GM12875 (cell line): Measurements from ENCODE around the gene ZNF292.

ENCODE experiments used
- H3K4me3 ChIP-seq: one replicate; pipeline ENCODE4 v1.5.1; 2011; ENCODE audit warnings: low read depth, low read length, control low read depth
- CTCF ChIP-seq: IDR thresholded peaks from 2 replicates; pipeline ENCODE4 v1.5.1; 2011; ENCODE audit warnings: low read depth, mild to moderate bottlenecking, control low read depth, inconsistent platforms, low read length, moderate library complexity, borderline replicate concordance; ENCODE audit not compliant: insufficient read depth

The ZNF292 gene

DNA sequence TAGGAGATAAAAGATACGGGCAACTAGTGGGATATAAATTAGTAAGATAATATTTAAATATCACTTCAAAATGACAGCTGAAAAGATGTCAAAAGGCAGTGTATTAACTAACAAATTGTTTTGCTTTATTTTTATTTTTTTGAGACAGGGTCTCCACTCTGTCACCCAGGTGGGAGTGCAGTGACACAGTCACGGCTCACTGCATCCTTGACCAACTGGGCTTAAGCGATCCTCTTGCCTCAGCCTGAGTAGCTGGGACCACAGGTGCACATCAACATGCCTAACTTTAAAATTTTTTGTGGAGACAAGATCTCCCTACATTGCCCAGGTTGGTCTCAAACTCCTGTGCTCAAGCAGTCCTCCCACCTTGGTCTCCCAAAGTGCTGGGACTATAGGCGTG lies 5.9 kb downstream of the ZNF292 start:
- TF ChIP-seq CTCF: no peak

GRCh38 chr6:87164004-87164403 lies 8.6 kb downstream of the ZNF292 start:
- TF ChIP-seq CTCF: no peak
- no peak overlapping the region for H3K4me3 ChIP-seq

More for the DNA sequence above, 5.9 kb downstream of the ZNF292 start:
- H3K4me3 ChIP-seq: no peak overlapping the region

GRCh38 chr6:87164506-87164905 lies 9.1 kb downstream of the ZNF292 start:
- no peak for TF ChIP-seq CTCF

DNA sequence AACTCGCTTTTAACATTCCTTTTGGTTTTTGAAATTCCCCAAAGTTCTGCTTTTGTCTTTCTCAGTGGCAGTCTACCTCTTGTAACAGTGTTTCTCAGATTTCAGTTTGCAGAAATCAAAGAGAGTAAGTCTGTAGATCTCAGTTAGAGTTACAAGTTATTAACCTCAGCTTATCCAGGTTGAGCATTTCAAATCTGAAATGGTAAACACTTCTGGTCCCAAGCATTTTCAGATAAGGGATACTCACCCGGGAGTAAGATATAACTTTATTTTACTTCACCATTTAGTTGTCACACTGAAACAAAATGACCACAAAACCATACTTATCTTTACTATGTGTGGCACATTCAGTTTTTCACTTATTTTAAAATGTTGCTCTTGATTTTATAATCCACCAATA lies 9.8 kb downstream of the ZNF292 start:
- H3K4me3 ChIP-seq: no peak overlapping the region

More at GRCh38 chr6:87164506-87164905, 9.1 kb downstream of the ZNF292 start:
- no peak overlapping the region for H3K4me3 ChIP-seq

DNA sequence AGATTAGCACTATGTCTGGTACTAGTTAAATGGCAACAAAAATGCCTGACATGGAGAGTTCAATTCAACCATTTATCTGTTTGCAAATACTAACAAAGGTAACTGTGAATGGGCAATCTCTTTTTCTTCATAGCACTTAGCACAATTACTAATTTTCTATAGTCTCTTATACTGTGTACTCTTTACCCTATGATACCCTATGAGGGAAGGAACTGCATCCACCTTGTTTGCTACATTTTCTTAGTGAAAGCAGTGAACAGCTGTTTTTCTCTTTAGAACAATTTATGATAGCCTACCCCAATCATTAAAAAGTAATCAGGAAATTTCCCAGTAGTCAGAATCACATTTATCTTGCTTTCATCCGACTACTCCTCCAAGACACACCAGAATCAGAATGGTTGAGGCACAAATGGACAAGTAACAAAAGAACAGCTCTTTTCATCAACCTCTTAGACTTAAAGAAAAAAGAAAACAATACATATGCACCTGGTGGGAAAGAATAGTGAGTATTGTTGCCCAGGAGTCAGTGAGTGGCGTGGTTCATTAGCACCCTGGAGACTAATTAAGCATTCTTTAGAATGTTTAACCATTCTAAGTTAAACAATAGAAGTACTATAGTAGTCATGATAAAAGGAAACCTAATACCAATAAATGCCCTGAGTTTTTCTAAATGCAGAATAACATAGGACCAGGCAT lies 16.7 kb downstream of the ZNF292 start:
- no peak for TF ChIP-seq CTCF
- H3K4me3 ChIP-seq: no peak overlapping the region

More for the DNA sequence above, 9.8 kb downstream of the ZNF292 start:
- no peak for TF ChIP-seq CTCF

DNA sequence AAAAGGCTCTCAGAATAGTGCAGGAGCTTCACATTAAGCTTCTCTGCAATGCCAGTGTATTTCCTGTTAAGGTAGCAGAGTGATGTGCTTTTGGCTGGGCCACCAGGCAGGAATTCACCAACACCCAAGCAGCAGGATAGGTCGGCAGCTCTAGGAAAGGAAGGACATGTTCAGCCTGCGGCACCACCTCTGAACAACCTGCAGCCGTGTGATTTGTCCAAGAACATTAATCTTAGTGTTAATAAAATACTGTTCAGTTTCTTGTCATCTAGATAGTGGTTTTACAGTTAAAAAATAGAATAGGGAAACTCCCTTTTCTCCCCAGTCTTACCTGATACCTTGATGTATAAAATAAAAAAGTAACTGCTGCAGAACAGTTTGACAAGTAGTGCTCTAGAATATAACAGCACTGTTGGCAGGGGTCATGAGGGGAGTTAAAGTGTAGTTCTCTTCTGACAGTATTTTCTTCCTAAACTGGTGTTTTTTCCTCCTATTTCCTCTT lies 18.8 kb downstream of the ZNF292 start:
- no peak overlapping the region for H3K4me3 ChIP-seq
- no peak for TF ChIP-seq CTCF

DNA sequence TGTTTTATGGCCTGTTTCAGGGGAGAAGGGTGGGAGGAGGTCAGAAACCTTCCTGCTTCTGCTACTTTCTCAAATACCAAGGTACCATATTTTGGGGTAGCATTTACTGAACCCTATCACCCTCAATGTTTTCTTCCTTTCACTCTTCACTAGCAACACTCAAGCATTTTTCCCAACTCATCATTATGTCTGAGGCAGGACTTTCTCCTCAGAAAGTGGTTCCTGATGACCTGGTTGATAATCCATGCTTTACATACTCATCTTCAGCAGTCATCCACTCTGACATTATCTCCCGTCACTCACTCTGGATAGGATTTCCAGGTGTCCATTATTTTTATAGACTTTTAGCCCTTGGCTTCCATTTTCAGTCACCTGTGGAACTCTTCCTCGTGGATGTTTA lies 21.1 kb downstream of the ZNF292 start:
- no peak overlapping the region for H3K4me3 ChIP-seq
- no peak for TF ChIP-seq CTCF
